ENCODE results near the gene ABHD17C. TPM values are rescaled to one million over a fixed set of nuclear protein-coding genes. Genes with fewer than 3 reads are reported as not detected.
A peak's percentile ranks its signal among the peaks of the same experiment; 100 is the strongest.

The ABHD17C gene
- total RNA-seq, 1 experiment from 2014 or later = 4.0 TPM

DNA sequence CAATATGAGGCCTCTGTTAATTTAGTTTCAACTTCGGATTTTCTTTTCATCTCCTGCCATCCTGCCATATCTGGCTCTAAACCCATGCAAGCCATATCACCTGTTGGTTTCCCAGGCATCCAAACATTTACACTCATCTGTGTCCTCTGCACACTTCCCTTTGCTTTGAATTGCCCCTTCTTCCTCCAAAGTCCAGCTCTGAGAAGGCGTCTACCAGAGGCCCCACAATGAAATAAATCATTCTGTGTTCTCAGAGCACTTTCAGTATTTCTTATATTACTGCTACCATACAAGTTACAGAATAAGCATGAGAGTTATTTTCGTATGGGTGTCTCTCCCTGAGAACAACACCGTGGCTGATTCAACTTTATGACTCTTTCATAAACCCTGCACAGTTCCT is 12.9 kb upstream of the ABHD17C start:
- DNase-seq (ENCODE audit: low read depth) = no peak
- in situ Hi-C loops (cut with HindIII; ENCODE audit: low pct_unique_long_range_greater_than_20kb, low sequenced_read_pairs) = no loop called here

- DNase-seq (ENCODE audit: low read depth) = no peak
- in situ Hi-C loops (cut with HindIII; ENCODE audit: low pct_unique_long_range_greater_than_20kb, low sequenced_read_pairs) = no loop called here
These were observed 10.4 kb upstream of the ABHD17C start for GRCh38 chr15:80684697-80685096.

GRCh38 chr15:80685628-80686027 is 9.5 kb upstream of the ABHD17C start:
- no peak for DNase-seq (ENCODE audit: low read depth)
- in situ Hi-C loops (cut with HindIII; ENCODE audit: low pct_unique_long_range_greater_than_20kb, low sequenced_read_pairs) = no loop called here

- DNase-seq (ENCODE audit: low read depth) = no peak
- in situ Hi-C loops (cut with HindIII; ENCODE audit: low pct_unique_long_range_greater_than_20kb, low sequenced_read_pairs) = no loop called here
These were observed 5.8 kb upstream of the ABHD17C start for GRCh38 chr15:80689294-80689693.

DNA sequence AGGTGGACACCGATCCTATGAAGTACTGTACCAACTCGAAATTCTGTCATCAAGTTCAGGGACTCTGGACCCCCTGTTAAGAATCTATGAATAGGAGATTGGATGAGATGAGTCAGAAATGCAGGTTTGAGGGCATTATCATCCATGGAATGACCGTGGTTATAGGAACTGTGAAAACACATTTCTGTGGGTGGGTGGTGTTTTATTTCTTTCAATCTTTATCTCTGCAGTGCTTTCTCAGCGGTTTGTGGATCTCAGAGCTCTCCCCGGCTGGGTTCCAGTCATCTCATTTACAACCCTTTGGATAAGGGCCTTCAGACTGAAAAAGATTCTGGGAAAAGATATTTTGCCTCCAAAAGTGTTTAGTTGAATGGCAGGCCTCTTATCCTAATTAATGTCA is 5.4 kb upstream of the ABHD17C start:
- in situ Hi-C loops (cut with HindIII; ENCODE audit: low pct_unique_long_range_greater_than_20kb, low sequenced_read_pairs) = no loop called here
- no peak for DNase-seq (ENCODE audit: low read depth)

DNA sequence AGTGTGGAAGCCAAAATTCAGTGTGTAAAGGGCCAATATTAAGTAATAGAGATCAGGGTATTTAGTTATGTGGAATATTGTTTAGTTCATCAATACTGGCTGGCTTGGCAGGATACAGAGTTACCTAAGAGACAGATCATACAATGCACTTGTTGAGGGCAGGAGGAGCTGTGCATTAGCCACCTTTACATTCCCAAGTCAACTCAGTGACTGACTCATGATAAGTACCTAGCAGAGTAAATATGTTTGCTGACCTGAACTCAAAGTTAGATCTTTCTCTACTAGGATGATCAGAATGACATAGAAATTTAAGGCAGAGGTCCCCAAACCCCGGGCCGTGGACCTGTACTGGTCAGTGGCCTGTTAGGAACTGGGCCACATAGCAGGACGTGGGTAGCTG is 3.5 kb upstream of the ABHD17C start:
- DNase-seq (ENCODE audit: low read depth) = no peak
- in situ Hi-C loops (cut with HindIII; ENCODE audit: low pct_unique_long_range_greater_than_20kb, low sequenced_read_pairs) = no loop called here

GRCh38 chr15:80693682-80694610 is 1.2 kb upstream of the ABHD17C start:
- DNase-seq (ENCODE audit: low read depth) = peak; percentile 23
- in situ Hi-C loops (cut with HindIII; ENCODE audit: low pct_unique_long_range_greater_than_20kb, low sequenced_read_pairs) = no loop called here

DNA sequence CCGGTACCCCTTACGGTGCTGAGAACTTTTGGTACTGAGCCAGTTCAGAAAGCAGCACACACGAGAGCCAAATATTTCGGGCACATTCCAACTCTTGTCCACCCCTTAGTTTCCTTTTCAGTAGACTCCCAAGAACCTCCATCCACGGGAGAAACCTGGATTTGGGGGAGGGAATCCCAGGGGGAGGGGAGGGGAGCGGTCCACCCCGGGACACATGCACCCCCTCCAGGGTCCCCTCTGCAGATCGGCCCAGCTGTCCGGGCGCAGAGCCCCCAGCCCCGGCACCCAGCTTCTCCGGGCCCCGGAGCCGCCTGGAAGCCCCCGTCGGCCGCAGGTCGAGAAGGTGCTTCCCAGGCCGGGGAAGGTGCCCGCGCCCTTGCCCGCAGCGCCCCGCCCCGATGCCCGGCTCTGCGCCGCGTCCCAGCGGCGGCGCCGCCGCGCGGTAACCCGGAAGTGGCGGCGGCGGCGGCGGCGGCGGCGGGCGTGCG is 455 bp upstream of the ABHD17C start:
- in situ Hi-C loops (cut with HindIII; ENCODE audit: low pct_unique_long_range_greater_than_20kb, low sequenced_read_pairs) = no loop called here
- DNase-seq (ENCODE audit: low read depth) = peak; percentile 21

- DNase-seq (ENCODE audit: low read depth) = peak; percentile 18
- in situ Hi-C loops (cut with HindIII; ENCODE audit: low pct_unique_long_range_greater_than_20kb, low sequenced_read_pairs) = no loop called here
These were observed 976 bp downstream of the ABHD17C start for GRCh38 chr15:80695911-80696661.

DNA sequence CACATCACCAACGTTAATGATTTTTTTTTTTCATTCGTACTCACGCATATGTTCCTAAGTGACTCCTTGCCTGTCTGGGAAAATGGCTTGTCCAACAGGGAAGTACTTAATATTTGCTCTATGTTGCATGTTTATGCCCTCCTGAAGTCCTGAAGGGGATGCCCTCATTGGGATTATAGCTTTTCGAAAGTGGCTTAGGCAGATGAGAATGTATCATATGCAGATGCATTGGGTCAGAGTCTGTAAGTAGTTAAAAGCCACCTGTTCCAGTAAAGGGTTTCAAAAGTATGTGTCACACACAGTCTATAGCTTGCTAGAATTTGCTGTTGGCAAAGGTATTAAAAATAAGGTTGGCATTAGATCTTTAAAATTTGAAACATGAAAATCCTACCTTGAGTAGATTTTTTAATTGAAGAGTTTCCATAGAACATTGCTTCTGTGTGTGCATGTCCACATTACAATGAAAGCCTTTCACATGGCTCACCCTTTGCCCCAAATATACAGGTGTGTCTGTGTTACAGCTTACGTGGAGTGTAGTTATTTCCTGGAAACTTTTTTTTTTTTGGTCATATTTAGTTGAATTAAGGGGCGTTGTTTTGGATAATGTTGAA is 2.1 kb downstream of the ABHD17C start:
- peak; percentile 2 for DNase-seq (ENCODE audit: low read depth)
- in situ Hi-C loops (cut with HindIII; ENCODE audit: low pct_unique_long_range_greater_than_20kb, low sequenced_read_pairs) = no loop called here

DNA sequence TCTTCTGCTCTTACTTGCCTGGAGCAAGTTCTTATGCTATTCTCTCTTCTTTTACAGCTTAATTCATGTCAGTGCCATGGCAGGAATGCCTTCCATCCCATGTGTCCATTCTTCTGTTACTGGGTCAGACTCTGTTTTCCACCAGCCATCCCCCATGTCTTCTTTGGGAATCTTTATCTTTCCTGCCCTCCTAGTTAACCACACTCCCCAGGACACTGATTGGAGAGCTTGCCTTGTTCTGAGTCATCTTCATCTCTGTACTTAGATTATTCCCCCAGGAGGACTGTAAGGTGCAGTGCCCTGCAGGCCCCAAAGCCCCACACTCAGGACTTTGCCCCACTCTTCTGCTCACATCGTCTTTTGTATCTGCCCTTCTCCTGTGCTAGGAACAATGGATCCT is 3.6 kb downstream of the ABHD17C start:
- DNase-seq (ENCODE audit: low read depth) = no peak
- in situ Hi-C loops (cut with HindIII; ENCODE audit: low pct_unique_long_range_greater_than_20kb, low sequenced_read_pairs) = no loop called here

DNA sequence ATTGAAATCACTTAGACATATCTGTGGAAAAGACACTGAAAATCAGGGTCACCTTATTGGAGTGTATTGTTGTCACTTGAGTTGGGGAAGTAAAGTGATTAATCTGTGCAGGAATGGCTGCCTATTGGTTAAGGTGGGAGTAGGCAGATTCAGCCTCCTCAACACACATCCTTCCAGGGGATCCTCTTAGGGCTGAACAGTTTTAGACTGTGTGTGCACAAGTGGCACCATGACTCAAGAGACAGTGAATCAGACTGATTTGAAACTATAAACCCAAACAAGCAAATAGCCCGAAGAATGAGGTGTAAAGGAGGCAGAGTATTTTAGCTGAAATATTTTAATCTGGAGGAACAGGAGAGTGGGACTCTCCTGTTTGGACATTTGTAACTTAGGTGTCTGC is 4.9 kb downstream of the ABHD17C start:
- in situ Hi-C loops (cut with HindIII; ENCODE audit: low pct_unique_long_range_greater_than_20kb, low sequenced_read_pairs) = no loop called here
- no peak for DNase-seq (ENCODE audit: low read depth)

- in situ Hi-C loops (cut with HindIII; ENCODE audit: low pct_unique_long_range_greater_than_20kb, low sequenced_read_pairs) = no loop called here
These were observed 6.7 kb downstream of the ABHD17C start for GRCh38 chr15:80701676-80702311.

DNA sequence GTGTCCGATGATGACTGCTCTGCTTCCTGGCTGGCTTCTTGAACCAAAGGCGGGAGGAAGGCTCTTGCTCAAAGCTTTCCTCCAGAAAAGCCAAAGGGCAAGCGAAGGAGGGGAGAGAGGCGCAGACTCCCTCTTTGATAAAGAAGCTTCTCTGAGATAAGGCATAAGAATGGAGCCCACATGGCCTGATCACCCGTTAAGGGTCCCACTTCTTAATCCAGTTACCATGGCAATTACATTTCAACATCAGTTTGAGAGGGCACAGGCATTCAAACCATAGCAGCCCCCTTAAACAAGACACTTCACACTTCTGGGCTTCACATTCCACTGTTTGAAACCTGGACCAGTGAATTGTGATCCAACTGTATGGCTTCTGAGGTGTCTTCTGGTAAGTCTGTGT is 8.0 kb downstream of the ABHD17C start:
- in situ Hi-C loops (cut with HindIII; ENCODE audit: low pct_unique_long_range_greater_than_20kb, low sequenced_read_pairs) = no loop called here
- DNase-seq (ENCODE audit: low read depth) = no peak

More at GRCh38 chr15:80701676-80702311, 6.7 kb downstream of the ABHD17C start:
- DNase-seq (ENCODE audit: low read depth) = no peak

GRCh38 chr15:80703965-80704364 is 8.9 kb downstream of the ABHD17C start:
- in situ Hi-C loops (cut with HindIII; ENCODE audit: low pct_unique_long_range_greater_than_20kb, low sequenced_read_pairs) = no loop called here
- DNase-seq (ENCODE audit: low read depth) = no peak

- in situ Hi-C loops (cut with HindIII; ENCODE audit: low pct_unique_long_range_greater_than_20kb, low sequenced_read_pairs) = no loop called here
- DNase-seq (ENCODE audit: low read depth) = no peak
These were observed 11.1 kb downstream of the ABHD17C start for GRCh38 chr15:80706161-80706560.

DNA sequence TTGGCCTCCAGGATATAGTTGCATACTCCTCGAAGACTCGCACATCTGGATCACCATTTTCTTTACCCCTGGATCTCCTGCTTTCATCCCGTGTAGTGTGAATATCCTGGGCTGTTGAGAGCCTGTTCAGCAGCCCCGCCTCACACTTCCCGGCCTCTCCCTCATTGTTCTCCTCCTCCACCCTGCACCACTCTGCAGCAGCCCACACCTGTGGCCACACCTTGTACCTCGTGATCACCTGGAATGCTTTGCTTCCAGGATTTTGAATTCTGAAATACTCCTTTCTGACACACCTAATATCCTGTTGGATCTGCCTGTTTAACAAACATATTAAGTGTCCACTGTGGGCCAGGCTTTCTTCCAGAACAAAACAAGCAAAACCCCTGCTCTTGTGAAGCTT is 14.4 kb downstream of the ABHD17C start:
- DNase-seq (ENCODE audit: low read depth) = no peak
- in situ Hi-C loops (cut with HindIII; ENCODE audit: low pct_unique_long_range_greater_than_20kb, low sequenced_read_pairs) = no loop called here
